MCF 10A (cell line): ENCODE measurements around the gene CCDC9B. TPM values are rescaled to one million over a fixed set of nuclear protein-coding genes. Genes with fewer than 3 reads are reported as not detected.

Source experiments
- BruUV-seq: library from RNA; stranded (reverse); fragments of 400-500 nt; replicated peaks from 2 replicates; lab custom pipeline; 2021; lab: Mats Ljungman, UMichigan
- CTCF ChIA-PET: fragments of 300-600 bp; sonication (Branson Sonifier 250); formaldehyde crosslinking; extraction: SDS; loops from one replicate; lab custom pipeline; 2021; ENCODE audit warnings: antibody characterized with exemption, inconsistent platforms; lab: Yijun Ruan, JAX
- POLR2A ChIA-PET: fragments of 300-600, 350-650 bp; sonication (Branson Sonifier 250); formaldehyde crosslinking; extraction: SDS; loops from one replicate; lab custom pipeline; 2020; ENCODE audit warnings: antibody characterized with exemption, inconsistent platforms; lab: Yijun Ruan, JAX
- DNase-seq: peaks from one replicate; pipeline ENCODE4 v3.0.0-alpha.2; 2018; ENCODE audit not compliant: unreplicated experiment
- H3K27ac Mint-ChIP-seq: one replicate; pipeline ENCODE4 v1.8.0; 2022; ENCODE audit warnings: mild to moderate bottlenecking, low read depth, mixed read lengths; ENCODE audit not compliant: unreplicated experiment
- H3K27me3 Mint-ChIP-seq: one replicate; pipeline ENCODE4 v1.8.0; 2022; ENCODE audit warnings: mixed read lengths; ENCODE audit not compliant: insufficient read depth, unreplicated experiment
- H3K36me3 Mint-ChIP-seq: one replicate; pipeline ENCODE4 v1.8.0; 2022; ENCODE audit warnings: mild to moderate bottlenecking, moderate library complexity, mixed read lengths; ENCODE audit not compliant: insufficient read depth, unreplicated experiment
- H3K4me1 Mint-ChIP-seq: one replicate; pipeline ENCODE4 v1.8.0; 2022; ENCODE audit warnings: mixed read lengths; ENCODE audit not compliant: insufficient read depth, unreplicated experiment
- H3K4me3 Mint-ChIP-seq: one replicate; pipeline ENCODE4 v1.8.0; 2022; ENCODE audit warnings: mild to moderate bottlenecking, moderate library complexity, mixed read lengths; ENCODE audit not compliant: unreplicated experiment
- H3K9me3 Mint-ChIP-seq: one replicate; pipeline ENCODE4 v1.8.0; 2022; ENCODE audit warnings: mixed read lengths; ENCODE audit not compliant: unreplicated experiment
- intact Hi-C: fragments of 100-400 bp; cut with micrococcal nuclease; formaldehyde crosslinking; loops from 2 replicates; pipeline ENCODE4 v1.14.1; 2022
- total RNA-seq: library from RNA; stranded (reverse); gene quantifications from 2 replicates; pipeline ENCODE4 v1.2.3, GENCODE V29; 2022
- TF ChIP-seq, protein P1 (sequence below): fragments of 200-600 bp; IDR thresholded peaks from one replicate; pipeline ENCODE4 v1.8.0; 2022; ENCODE audit warnings: antibody characterized with exemption, mild to moderate bottlenecking; ENCODE audit not compliant: unreplicated experiment

The CCDC9B gene
- total RNA-seq, 1 experiment from 2014 or later, result 36.0 TPM

- no peaks in the 10 kb centered on the region for H3K36me3 Mint-ChIP-seq
- H3K4me3 Mint-ChIP-seq, result no peak overlapping the region
- H3K4me1 Mint-ChIP-seq, result no peaks in the 10 kb centered on the region
- H3K27ac Mint-ChIP-seq, result no peak overlapping the region
- no peaks in the 10 kb centered on the region for H3K9me3 Mint-ChIP-seq
- intact Hi-C loops, result no loop called here
- POLR2A ChIA-PET, result interaction anchor here (0.9 to 1.3 kb wide), 2 partner anchors 16 to 32 kb away, joined by 3 to 5 read pairs; partner anchors contain the start of gene IVD
- no TSS peak for BruUV-seq
- no peak for DNase-seq
- H3K27me3 Mint-ChIP-seq, result no peaks in the 10 kb centered on the region
- CTCF ChIA-PET, result interaction anchor here (1.5 to 2.5 kb wide), 3 partner anchors 29 to 156 kb away, joined by 10 to 15 read pairs (median 11); no protein-coding TSS in a partner anchor
- TF ChIP-seq, protein P1, sequence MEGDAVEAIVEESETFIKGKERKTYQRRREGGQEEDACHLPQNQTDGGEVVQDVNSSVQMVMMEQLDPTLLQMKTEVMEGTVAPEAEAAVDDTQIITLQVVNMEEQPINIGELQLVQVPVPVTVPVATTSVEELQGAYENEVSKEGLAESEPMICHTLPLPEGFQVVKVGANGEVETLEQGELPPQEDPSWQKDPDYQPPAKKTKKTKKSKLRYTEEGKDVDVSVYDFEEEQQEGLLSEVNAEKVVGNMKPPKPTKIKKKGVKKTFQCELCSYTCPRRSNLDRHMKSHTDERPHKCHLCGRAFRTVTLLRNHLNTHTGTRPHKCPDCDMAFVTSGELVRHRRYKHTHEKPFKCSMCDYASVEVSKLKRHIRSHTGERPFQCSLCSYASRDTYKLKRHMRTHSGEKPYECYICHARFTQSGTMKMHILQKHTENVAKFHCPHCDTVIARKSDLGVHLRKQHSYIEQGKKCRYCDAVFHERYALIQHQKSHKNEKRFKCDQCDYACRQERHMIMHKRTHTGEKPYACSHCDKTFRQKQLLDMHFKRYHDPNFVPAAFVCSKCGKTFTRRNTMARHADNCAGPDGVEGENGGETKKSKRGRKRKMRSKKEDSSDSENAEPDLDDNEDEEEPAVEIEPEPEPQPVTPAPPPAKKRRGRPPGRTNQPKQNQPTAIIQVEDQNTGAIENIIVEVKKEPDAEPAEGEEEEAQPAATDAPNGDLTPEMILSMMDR, result no peak
These were observed 32.2 kb upstream of the CCDC9B start for GRCh38 chr15:40372981-40373380.

GRCh38 chr15:40369971-40370370, 29.2 kb upstream of the CCDC9B start:
- H3K36me3 Mint-ChIP-seq, result no peaks in the 10 kb centered on the region
- ChIA-PET POLR2A (interaction anchor here (1.2 to 2.8 kb wide), 2 partner anchors 10 to 14 kb away, joined by 3 to 10 read pairs; no protein-coding TSS in a partner anchor), CTCF (interaction anchor here (0.6 to 8.1 kb wide), 11 partner anchors 9 to 283 kb away, joined by 3 to 112 read pairs (median 22); partner anchors contain the start of genes CCDC9B, DISP2, IVD and KNSTRN)
- no peak overlapping the region for H3K27ac Mint-ChIP-seq
- TF ChIP-seq, protein P1, result no peak
- peaks cover 6% of the 10 kb centered on the region for H3K4me1 Mint-ChIP-seq
- DNase-seq, result no peak
- intact Hi-C loops, result no loop called here
- H3K4me3 Mint-ChIP-seq, result no peak overlapping the region
- no peaks in the 10 kb centered on the region for H3K9me3 Mint-ChIP-seq
- no peaks in the 10 kb centered on the region for H3K27me3 Mint-ChIP-seq
- no TSS peak for BruUV-seq

DNA sequence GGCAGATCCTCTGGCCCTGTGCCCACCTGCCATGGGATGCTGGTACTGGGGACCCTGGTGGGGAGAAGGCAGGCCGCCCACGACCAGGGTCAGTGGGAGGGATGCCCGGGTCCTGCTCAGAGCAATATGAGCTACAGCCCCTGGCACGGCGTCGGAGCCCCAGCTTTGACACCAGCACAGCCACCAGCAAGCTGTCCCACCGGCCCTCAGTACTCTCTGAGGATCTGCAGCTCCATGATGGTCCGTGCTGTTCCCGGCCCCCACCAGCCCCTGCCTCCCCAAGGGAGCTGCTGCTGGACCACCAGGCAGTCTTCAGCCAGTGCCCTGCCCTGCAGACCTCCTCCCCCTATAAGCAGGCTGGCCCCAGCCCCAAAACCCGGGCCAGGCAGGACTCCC, 28.7 kb upstream of the CCDC9B start:
- no peak overlapping the region for H3K4me3 Mint-ChIP-seq
- CTCF ChIA-PET, result interaction anchor here (0.6 to 8.1 kb wide), 12 partner anchors 10 to 525 kb away, joined by 3 to 112 read pairs (median 16); partner anchors contain the start of genes CCDC9B, DISP2, IVD and KNSTRN

More for the DNA sequence above, 28.7 kb upstream of the CCDC9B start:
- POLR2A ChIA-PET, result interaction anchor here (1.2 to 2.8 kb wide), 2 partner anchors 10 to 14 kb away, joined by 3 to 10 read pairs; no protein-coding TSS in a partner anchor
- no peak for DNase-seq
- TF ChIP-seq, protein P1, result no peak
- BruUV-seq, result no TSS peak
- peaks cover 6% of the 10 kb centered on the region for H3K4me1 Mint-ChIP-seq
- H3K27me3 Mint-ChIP-seq, result no peaks in the 10 kb centered on the region
- no peak overlapping the region for H3K27ac Mint-ChIP-seq
- H3K9me3 Mint-ChIP-seq, result no peaks in the 10 kb centered on the region
- no peaks in the 10 kb centered on the region for H3K36me3 Mint-ChIP-seq
- intact Hi-C loops, result no loop called here
